Measurements from ENCODE around the gene NTN1.

NTN1 gene

GRCh38 chr17:9236286-9237052 lies 215.2 kb downstream of the NTN1 start:
- CTCF ChIA-PET = interaction anchor here (0.6 to 0.7 kb wide), 2 partner anchors 14 to 233 kb away, joined by 3 read pairs; no protein-coding TSS in a partner anchor

GRCh38 chr17:9237053-9237410 lies 215.7 kb downstream of the NTN1 start:
- no peak overlapping the region for H3K4me3 ChIP-seq (ENCODE audit: low read depth, low read length)
- CTCF ChIA-PET = interaction anchor here (0.6 to 0.7 kb wide), 2 partner anchors 13 to 234 kb away, joined by 3 read pairs; no protein-coding TSS in a partner anchor
- TF ChIP-seq ZNF837 (tag by site-specific recombination; IDR thresholded peaks at IDR 0.05) (no peak), ZNF548 (tag by site-specific recombination; IDR thresholded peaks at IDR 0.05) (peak; percentile 96)
- H3K9me3 ChIP-seq (ENCODE audit: control insufficient read depth, insufficient read depth, low read depth, low read length) = no peaks in the 10 kb centered on the region
- POLR2A ChIA-PET = no interaction called here
- no peaks in the 10 kb centered on the region for H3K36me3 ChIP-seq (ENCODE audit: control insufficient read depth in 2 of 2, insufficient read depth in 1 of 2, low read length in 2 of 2)
- peaks cover 17% of the 10 kb centered on the region for H3K4me1 ChIP-seq (ENCODE audit: control insufficient read depth, insufficient read depth, low read length)
- no peak overlapping the region for H3K27ac ChIP-seq (ENCODE audit: extremely low read depth, low read depth, low read length)

More at GRCh38 chr17:9236286-9237052, 215.2 kb downstream of the NTN1 start:
- no peak overlapping the region for H3K4me3 ChIP-seq (ENCODE audit: low read depth, low read length)
- H3K27ac ChIP-seq (ENCODE audit: extremely low read depth, low read depth, low read length) = no peak overlapping the region
- peak; percentile 17; the same call in 1 of the 2 replicates for TF ChIP-seq GLIS1 (tag by site-specific recombination; IDR thresholded peaks at IDR 0.05)
- TF ChIP-seq ZNF280C (tag by site-specific recombination; IDR thresholded peaks at IDR 0.05) = no peak
- no peaks in the 10 kb centered on the region for H3K36me3 ChIP-seq (ENCODE audit: control insufficient read depth in 2 of 2, insufficient read depth in 1 of 2, low read length in 2 of 2)
- H3K9me3 ChIP-seq (ENCODE audit: control insufficient read depth, insufficient read depth, low read depth, low read length) = no peaks in the 10 kb centered on the region
- H3K4me1 ChIP-seq (ENCODE audit: control insufficient read depth, insufficient read depth, low read length) = peaks cover 17% of the 10 kb centered on the region
- POLR2A ChIA-PET = no interaction called here

- Histone ChIP-seq H3K9me3 (ENCODE audit: control insufficient read depth, insufficient read depth, low read depth, low read length) (no peaks in the 10 kb centered on the region), H3K27ac (ENCODE audit: extremely low read depth, low read depth, low read length) (no peak overlapping the region), H3K4me1 (ENCODE audit: control insufficient read depth, insufficient read depth, low read length) (peaks cover 17% of the 10 kb centered on the region), H3K4me3 (ENCODE audit: low read depth, low read length) (no peak overlapping the region), H3K36me3 (ENCODE audit: control insufficient read depth in 2 of 2, insufficient read depth in 1 of 2, low read length in 2 of 2) (no peaks in the 10 kb centered on the region)
- POLR2A ChIA-PET = no interaction called here
- CTCF ChIA-PET = interaction anchor here (0.6 kb wide), 1 partner anchor 164 kb away, joined by 3 read pairs; no protein-coding TSS in a partner anchor
- TF ChIP-seq WT1 (tag by site-specific recombination; IDR thresholded peaks at IDR 0.05) = no peak
- TF ChIP-seq EGR2 (tag by site-specific recombination; IDR thresholded peaks at IDR 0.05; ENCODE audit: low read depth) = no peak
- no peak for TF ChIP-seq ZNF670 (tag by site-specific recombination; IDR thresholded peaks at IDR 0.05; ENCODE audit: low read depth)
- no peak for TF ChIP-seq ZNF658 (tag by site-specific recombination; IDR thresholded peaks at IDR 0.05)
- no peak for TF ChIP-seq BCL6B (tag by site-specific recombination; IDR thresholded peaks at IDR 0.05)
- TF ChIP-seq ZNF585B (tag by site-specific recombination; IDR thresholded peaks at IDR 0.05) = no peak
- TF ChIP-seq ZNF433 (tag by site-specific recombination; IDR thresholded peaks at IDR 0.05; ENCODE audit: low read depth) = no peak
- TF ChIP-seq ZNF514 (tag by site-specific recombination; IDR thresholded peaks at IDR 0.05) = no peak
- no peak for TF ChIP-seq ZNF341 (tag by site-specific recombination; IDR thresholded peaks at IDR 0.05; ENCODE audit: low read depth)
- no peak for TF ChIP-seq ZNF518A (tag by site-specific recombination; conservative IDR thresholded peaks at IDR 0.05; ENCODE audit: low read depth)
- no peak for TF ChIP-seq TSHZ1 (tag by site-specific recombination; IDR thresholded peaks at IDR 0.05; ENCODE audit: borderline replicate concordance)
- no peak for TF ChIP-seq ZNF426 (tag by site-specific recombination; IDR thresholded peaks at IDR 0.05)
- TF ChIP-seq BCL11B (tag by site-specific recombination; IDR thresholded peaks at IDR 0.05; ENCODE audit: low read depth) = no peak
Observed at GRCh38 chr17:9237661-9238301, 216.5 kb downstream of the NTN1 start.

All from HEK293 (cell line).